ENCODE measurements around the gene MMP23B. TPM values are rescaled to one million over a fixed set of nuclear protein-coding genes. Genes with fewer than 3 reads are reported as not detected.
"Not testable (repeated sequence)": the region's sequence is repeated elsewhere in the genome, so short reads cannot be mapped to it uniquely, and the experiment has no call there.

The MMP23B gene
- total RNA-seq, 4 donors from 2014 or later, result 9.8 to 61.7 (median 18.5) TPM

DNA sequence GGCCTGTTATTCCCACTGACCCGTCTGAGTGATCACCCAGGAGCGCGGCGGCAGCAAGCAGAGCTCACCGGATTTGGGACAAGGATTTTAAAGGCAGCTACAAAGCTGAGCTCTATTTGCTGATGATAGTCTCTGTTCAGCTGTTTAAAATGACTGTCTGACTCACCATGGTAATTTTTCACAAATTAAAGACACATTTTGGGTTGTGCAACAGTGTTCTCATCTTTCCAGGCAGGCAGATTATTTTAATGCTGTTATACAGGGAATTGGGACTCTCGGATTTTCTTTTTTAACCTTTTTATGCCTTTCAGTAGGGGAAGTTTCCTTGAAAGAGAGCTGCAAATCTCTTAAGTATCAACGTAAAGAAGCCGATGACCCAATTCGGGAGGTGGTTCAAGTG, 30.4 kb downstream of the MMP23B start:
- peak; percentile 8 for ATAC-seq (ENCODE audit: low FRiP score)
- DNase-seq (ENCODE audit: low spot score), result not testable (repeated sequence)

- DNase-seq (ENCODE audit: low spot score), result not testable (repeated sequence)
Observed at GRCh38 chr1:1662830-1663560, 31.0 kb downstream of the MMP23B start.

GRCh38 chr1:1664318-1664717, 32.3 kb downstream of the MMP23B start:
- not testable (repeated sequence) for ATAC-seq (ENCODE audit: low FRiP score); DNase-seq (ENCODE audit: low spot score)

More at GRCh38 chr1:1662830-1663560, 31.0 kb downstream of the MMP23B start:
- ATAC-seq (ENCODE audit: low FRiP score), result not testable (repeated sequence)

- TF ChIP-seq, protein P1, sequence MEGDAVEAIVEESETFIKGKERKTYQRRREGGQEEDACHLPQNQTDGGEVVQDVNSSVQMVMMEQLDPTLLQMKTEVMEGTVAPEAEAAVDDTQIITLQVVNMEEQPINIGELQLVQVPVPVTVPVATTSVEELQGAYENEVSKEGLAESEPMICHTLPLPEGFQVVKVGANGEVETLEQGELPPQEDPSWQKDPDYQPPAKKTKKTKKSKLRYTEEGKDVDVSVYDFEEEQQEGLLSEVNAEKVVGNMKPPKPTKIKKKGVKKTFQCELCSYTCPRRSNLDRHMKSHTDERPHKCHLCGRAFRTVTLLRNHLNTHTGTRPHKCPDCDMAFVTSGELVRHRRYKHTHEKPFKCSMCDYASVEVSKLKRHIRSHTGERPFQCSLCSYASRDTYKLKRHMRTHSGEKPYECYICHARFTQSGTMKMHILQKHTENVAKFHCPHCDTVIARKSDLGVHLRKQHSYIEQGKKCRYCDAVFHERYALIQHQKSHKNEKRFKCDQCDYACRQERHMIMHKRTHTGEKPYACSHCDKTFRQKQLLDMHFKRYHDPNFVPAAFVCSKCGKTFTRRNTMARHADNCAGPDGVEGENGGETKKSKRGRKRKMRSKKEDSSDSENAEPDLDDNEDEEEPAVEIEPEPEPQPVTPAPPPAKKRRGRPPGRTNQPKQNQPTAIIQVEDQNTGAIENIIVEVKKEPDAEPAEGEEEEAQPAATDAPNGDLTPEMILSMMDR (IDR thresholded peaks at IDR 0.05), result no peak
- DNase-seq (ENCODE audit: low spot score), result no peak
- ATAC-seq (ENCODE audit: low FRiP score), result no peak
Observed at GRCh38 chr1:1664941-1665814, 33.2 kb downstream of the MMP23B start.

- TF ChIP-seq, protein P1 (IDR thresholded peaks at IDR 0.05), result no peak
- DNase-seq (ENCODE audit: low spot score), result no peak
- no peak for ATAC-seq (ENCODE audit: low FRiP score)
Observed at GRCh38 chr1:1665815-1666251, 33.9 kb downstream of the MMP23B start.

GRCh38 chr1:1666526-1666925, 34.6 kb downstream of the MMP23B start:
- DNase-seq (ENCODE audit: low spot score) (no peak), ATAC-seq (ENCODE audit: low FRiP score) (no peak)
- TF ChIP-seq, protein P1 (IDR thresholded peaks at IDR 0.05), result no peak

- ATAC-seq (ENCODE audit: low FRiP score) (no peak), DNase-seq (ENCODE audit: low spot score) (no peak)
- TF ChIP-seq, protein P1 (IDR thresholded peaks at IDR 0.05), result no peak
Observed at GRCh38 chr1:1669468-1670440, 37.8 kb downstream of the MMP23B start.

GRCh38 chr1:1670866-1671265, 38.9 kb downstream of the MMP23B start:
- no peak for DNase-seq (ENCODE audit: low spot score)
- TF ChIP-seq, protein P1 (IDR thresholded peaks at IDR 0.05), result no peak
- ATAC-seq (ENCODE audit: low FRiP score), result no peak
